GM12874 (cell line): ENCODE data around the gene SMPD2.

Experiments
- TF ChIP-seq, protein P1 (sequence below): IDR thresholded peaks from 2 replicates; pipeline ENCODE4 v1.5.1; 2011; ENCODE audit warnings: low read depth, mild to moderate bottlenecking, control low read depth, low read length, moderate library complexity; ENCODE audit not compliant: insufficient read depth

The SMPD2 gene, protein sequence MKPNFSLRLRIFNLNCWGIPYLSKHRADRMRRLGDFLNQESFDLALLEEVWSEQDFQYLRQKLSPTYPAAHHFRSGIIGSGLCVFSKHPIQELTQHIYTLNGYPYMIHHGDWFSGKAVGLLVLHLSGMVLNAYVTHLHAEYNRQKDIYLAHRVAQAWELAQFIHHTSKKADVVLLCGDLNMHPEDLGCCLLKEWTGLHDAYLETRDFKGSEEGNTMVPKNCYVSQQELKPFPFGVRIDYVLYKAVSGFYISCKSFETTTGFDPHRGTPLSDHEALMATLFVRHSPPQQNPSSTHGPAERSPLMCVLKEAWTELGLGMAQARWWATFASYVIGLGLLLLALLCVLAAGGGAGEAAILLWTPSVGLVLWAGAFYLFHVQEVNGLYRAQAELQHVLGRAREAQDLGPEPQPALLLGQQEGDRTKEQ

GRCh38 chr6:109440331-109441068, at the start of gene SMPD2, which contains the start of gene PPIL6:
Gene SMPD2, plus strand, starts transcription at chr6:109440724. Its CDS starts 398 bp downstream, at chr6:109441122.
Gene PPIL6, minus strand, starts transcription at chr6:109440628. Its CDS starts 38 bp downstream, at chr6:109440590.
- TF ChIP-seq, protein P1, sequence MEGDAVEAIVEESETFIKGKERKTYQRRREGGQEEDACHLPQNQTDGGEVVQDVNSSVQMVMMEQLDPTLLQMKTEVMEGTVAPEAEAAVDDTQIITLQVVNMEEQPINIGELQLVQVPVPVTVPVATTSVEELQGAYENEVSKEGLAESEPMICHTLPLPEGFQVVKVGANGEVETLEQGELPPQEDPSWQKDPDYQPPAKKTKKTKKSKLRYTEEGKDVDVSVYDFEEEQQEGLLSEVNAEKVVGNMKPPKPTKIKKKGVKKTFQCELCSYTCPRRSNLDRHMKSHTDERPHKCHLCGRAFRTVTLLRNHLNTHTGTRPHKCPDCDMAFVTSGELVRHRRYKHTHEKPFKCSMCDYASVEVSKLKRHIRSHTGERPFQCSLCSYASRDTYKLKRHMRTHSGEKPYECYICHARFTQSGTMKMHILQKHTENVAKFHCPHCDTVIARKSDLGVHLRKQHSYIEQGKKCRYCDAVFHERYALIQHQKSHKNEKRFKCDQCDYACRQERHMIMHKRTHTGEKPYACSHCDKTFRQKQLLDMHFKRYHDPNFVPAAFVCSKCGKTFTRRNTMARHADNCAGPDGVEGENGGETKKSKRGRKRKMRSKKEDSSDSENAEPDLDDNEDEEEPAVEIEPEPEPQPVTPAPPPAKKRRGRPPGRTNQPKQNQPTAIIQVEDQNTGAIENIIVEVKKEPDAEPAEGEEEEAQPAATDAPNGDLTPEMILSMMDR: peak; percentile 23; the same call in 1 of the 2 replicates

DNA sequence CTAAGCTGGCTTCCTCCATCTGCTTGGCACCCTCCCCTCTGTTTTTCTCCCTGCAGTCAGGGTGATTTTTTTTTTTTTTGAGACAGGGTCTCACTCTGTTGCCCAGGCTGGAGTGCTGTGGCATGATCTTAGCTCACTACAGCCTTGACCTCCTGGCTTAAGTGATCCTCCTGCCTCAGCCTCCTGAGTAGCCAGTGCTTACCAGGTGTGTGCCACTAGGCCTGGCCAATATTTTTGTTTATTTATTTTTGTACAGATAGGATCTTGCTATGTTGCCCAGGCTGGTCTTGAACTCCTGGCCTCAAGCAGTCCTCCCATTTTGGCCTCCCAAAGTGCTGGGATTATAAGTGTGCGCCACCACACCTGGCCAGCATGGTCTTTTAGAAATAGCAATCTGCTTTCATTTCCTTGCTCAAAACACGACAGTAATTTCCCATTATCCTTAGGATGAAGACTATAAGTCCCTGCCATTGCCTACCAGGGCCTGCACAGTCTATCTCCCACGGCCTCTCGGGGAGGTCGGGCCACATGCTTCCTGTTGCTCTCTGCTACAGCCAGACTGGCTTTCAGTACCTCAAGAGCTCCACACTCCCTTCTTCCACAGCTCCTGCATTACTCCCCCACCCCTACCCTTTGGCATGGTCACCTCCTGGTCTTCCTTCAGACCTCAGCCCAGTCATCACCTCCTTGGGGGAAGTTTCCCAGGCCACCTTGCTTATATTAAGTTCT, 47.2 kb upstream of the SMPD2 start:
- TF ChIP-seq, protein P1: no peak

DNA sequence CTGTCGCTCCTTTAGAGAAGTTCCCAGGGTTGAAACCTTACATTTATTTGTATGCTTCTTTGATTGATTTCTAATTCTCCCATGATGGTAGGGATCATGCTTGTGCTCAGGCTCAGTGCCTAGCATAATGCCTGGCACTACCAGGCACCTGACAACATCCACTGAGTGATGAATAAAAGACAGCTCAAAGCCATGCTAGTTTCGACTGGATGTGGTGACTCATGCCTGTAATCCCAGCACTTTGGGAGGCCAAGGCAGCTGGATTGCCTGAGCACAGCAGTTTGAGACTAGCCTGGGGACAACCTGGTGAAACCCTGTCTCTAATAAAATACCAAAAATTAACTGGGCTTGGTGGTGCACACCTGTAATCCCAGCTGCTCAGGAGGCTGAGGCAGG, 46.6 kb upstream of the SMPD2 start:
- TF ChIP-seq, protein P1: no peak

- TF ChIP-seq, protein P1: no peak
Measured at GRCh38 chr6:109396046-109396718, 44.3 kb upstream of the SMPD2 start.

GRCh38 chr6:109397020-109397419, 43.5 kb upstream of the SMPD2 start:
- TF ChIP-seq, protein P1: no peak

- TF ChIP-seq, protein P1: no peak
Measured at GRCh38 chr6:109406196-109406595, 34.3 kb upstream of the SMPD2 start.
